NCI-H2081 (cell line): ENCODE measurements around the gene PHKB.
"Not testable (repeated sequence)": the region's sequence is repeated elsewhere in the genome, so short reads cannot be mapped to it uniquely, and the experiment has no call there.

Experiments
- DNase-seq, 2 experiments: peaks; one replicate each; lab custom pipeline; 2025; lab: John Stamatoyannopoulos, UW

Gene PHKB

DNA sequence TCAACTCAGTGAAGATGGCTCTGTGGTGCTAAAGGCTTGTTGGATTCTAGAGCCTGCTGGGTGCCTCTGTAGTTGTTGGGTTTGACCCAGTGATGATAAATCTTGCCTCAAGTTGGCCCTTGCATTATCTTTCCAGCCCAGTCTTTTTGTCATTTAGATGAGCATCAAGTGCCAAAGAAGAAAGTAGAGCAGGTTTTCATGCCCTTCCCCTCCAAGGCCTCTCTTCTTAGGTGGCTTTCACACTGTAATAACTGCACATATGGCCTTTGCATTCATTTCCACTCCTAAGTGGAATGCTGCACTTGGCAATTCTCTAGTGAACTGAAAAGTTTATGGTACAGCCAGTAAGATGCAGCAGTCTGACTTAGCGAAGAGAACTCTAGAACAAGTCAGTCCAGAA lies 165.1 kb downstream of the PHKB start:
- no peak for DNase-seq

DNA sequence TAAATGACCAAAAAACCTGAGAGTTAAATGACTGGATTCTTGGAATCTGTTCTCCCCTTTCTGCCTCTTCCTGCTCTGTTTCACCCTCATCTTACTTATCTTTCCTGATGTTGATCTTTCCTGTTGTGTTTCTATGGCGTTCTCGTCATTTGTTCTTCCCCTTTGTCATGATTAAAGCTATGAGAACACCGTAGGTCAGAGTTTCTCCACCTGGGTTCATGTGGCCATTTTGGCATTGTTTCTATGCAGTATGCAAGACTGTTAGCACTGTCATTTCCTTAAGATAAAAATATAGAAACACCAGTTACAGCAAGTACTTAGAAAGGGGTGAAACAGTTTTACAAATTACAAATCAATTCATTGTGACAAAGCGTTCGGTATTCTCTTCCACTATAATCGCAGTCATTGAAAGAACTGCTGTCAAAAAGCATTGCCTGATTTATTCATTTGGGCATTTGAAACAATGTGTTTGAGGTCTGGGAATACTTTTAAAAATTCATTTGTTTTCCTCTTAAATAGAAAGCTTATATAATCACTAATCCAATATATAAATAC lies 166.0 kb downstream of the PHKB start:
- DNase-seq = no peak

DNA sequence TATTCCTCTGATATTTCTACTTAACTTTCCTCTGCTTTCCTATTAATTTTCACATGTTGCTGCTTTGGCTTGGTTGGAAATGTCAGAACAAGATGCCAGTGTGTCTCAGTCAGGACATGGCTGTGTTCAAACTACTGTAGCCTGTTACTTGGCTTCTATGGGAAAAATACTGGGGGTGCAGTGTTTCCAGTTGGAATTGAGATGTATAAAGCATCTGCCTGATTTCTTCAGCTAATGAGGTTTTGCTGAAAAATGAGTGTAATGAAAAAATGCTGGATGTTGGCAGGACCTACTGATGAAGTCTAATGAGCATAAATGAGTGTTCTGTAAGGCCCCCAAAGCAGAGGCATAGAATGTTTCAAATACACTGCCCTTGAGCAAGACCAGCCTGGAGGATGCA lies 166.6 kb downstream of the PHKB start:
- no peak for DNase-seq

GRCh38 chr16:47631131-47631530 lies 170.0 kb downstream of the PHKB start:
- DNase-seq = no peak

DNA sequence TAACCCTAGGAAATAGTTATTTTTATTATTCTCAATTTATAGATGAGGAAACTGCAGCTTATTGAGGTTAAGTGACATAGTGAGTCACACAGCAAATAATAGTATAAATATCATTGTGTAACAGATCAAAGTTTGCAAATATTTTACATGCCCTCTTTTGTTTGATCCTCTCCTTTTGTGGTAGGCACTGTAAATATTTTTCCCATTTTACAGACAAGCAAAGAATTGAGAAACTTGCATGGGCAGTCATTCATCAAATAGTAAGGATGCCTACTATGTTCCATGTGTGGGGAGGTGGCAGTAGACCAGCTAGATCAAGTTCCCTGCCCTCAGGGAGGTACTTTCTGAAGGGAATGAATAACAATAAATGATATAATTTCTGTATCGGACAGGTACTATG lies 173.0 kb downstream of the PHKB start:
- no peak for DNase-seq

DNA sequence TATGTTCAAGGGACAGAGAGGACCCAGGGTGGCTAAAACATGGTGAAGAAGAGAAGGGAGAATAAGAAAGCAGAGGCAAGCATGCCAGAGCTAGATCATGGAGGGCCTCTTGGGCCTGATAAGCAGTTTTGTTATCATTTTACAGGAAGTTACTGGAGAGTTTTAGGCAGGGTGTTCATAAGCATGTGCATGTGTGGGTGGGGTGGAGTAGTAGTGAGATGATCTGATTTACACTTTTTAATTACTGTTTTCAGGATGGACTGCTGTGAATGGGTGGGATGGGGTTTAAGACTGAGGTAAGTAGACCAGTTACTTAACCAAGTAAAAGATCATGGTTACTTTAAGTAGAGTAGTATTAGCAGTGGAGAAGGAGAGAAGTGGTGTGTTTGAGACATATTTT lies 173.6 kb downstream of the PHKB start:
- DNase-seq = no peak

GRCh38 chr16:47636501-47637099 lies 175.5 kb downstream of the PHKB start:
- no peak for DNase-seq

GRCh38 chr16:47638175-47638574 lies 177.0 kb downstream of the PHKB start:
- DNase-seq = no peak

DNA sequence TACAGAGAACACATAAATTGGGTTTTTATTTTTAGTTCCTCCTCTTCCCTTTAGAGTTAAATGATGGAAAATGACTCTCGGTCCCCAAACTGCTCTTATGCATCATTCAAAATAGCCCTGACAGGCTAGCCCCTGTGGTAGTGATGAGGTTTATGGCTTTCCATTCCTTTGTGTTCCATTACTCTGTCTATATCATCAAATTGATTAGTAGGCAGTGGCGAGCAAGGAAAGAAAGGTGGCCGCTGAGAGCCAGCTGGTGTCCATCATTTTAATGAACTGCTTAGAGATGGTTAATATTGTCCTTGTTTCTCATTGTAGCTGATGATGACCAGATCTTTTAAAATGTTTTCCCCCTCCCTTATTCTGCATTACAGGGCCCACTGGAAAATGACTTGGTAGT lies 179.5 kb downstream of the PHKB start:
- no peak for DNase-seq

DNA sequence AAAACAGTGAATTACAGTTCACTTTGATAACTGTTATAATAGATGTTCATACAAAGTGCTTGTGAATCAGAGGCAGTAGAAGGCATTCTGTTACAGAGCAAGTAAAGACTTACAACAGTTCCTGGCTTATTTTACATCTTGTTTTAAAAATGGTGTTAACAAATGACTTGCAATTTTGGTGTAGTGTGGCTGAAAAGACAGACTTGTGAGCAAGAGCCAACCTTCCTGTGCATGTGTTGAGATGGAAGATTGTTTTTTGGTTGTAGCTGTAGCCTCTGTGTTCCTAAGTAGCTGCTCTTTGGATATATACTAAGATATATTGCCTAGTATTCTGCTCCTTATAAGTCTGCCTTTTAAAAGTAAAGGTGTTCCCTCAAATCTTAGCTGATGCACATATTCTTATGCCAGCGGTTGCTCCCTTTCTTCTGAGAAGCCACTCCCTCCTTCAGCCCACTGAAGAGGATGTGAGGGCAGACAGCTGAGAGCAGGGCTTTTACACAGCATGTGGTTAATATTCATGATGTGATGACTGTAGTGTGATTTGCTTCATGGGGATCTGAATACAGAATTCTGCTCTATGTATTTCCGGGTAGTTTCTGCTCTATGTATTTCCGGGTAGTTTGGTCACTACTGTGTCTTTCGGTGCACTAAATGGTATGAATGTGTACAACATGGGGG lies 182.3 kb downstream of the PHKB start:
- no peak for DNase-seq

DNA sequence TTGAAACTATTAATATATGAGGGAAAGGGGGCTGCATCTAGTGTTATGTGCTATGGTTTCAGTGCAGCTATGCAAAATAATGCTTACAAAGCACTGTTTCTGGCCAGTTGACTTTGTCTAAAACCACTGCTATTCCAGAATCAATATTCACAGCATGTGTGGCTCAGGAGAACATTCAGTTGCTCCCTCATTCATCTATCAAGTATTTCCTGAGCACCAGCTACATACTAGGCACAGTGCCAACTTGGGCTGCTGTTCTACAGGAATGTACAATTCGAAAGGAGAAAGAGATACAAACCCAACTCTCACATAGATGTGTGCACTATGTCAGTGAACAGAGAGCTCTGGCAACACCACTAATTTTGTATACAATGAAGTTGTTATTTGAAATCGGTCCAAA lies 183.0 kb downstream of the PHKB start:
- DNase-seq = no peak

DNA sequence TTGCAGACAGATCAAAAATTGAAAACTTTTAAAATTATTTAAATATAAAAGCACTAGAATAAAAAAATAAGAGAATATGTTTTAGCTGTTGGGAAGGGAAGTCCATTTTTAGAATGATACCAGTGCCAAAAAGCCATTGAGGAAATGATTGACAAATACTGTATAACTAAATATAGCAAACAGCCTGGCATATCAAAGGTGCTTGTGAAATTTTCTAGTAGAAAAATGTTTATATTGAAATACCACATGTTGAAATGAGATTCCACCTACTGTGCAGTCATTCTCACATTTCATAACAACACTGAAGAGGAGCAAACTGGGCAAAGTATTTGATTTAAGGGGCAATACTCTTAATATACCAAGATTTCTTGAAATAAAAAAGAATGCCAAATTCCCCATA lies 183.5 kb downstream of the PHKB start:
- DNase-seq = no peak

DNA sequence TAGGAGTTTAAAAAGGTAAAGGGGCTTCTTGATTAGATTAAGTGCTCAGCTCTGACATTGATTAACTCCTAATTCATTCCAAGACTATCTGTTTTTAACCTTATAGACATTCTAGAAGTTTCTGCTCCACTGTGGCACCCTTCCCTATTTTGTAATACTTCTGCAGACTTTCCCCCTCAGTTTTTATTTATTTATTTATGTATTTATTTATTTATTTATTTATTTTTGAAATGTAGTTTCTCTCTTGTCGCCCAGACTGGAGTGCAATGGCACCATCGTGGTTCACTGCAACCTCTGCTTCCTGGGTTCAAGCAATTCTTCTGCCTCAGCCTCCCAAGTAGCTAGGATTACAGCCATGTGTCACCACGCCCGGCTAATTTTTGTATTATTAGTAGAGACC lies 185.8 kb downstream of the PHKB start:
- no peak for DNase-seq

- no peak for DNase-seq
These were observed 195.9 kb downstream of the PHKB start for GRCh38 chr16:47657032-47657431.

GRCh38 chr16:47657977-47658376 lies 196.8 kb downstream of the PHKB start:
- DNase-seq = no peak

DNA sequence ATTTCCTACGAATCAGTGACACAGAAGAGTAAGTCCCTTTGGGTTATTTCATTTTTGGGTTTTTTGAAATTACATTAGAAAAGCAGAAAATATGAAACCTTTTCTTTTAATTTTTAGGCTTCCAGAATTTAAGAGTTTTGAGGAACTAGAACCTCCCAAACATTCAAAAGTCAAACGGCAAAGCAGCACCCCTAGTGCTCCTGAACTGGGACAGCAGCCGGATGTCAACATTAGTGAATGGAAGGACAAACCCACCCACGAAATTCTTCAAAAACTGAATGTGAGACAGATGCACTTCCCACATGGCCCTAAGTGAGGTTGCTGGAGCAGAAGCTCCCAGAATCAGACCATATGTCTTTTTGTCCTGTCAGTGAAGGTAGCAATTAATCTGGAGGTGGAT lies 199.4 kb downstream of the PHKB start:
- DNase-seq = no peak

- DNase-seq = no peak
These were observed 203.7 kb downstream of the PHKB start for GRCh38 chr16:47664653-47665325.

- no peak for DNase-seq
These were observed 205.3 kb downstream of the PHKB start for GRCh38 chr16:47666434-47666833.

- no peak for DNase-seq
These were observed 206.8 kb downstream of the PHKB start for GRCh38 chr16:47667956-47668355.

DNA sequence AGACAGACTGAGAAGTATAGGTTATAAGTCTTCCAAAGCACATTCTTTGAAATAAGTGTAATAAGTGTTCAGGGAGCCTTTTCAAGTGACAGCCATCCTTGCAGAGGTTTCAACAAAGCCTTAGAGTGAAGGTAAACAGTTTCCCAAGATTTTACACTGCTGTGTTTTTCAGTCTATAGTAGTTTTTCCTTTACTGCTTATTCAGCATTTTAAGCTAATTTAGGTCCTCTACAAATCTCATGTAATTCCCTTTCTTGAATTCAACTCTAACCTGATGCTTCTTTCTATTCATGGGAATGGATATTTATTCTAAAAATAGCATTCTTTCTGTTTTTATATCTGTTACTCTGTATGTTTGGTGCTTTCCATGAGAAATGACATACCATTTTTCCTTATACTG lies 211.3 kb downstream of the PHKB start:
- no peak for DNase-seq

DNA sequence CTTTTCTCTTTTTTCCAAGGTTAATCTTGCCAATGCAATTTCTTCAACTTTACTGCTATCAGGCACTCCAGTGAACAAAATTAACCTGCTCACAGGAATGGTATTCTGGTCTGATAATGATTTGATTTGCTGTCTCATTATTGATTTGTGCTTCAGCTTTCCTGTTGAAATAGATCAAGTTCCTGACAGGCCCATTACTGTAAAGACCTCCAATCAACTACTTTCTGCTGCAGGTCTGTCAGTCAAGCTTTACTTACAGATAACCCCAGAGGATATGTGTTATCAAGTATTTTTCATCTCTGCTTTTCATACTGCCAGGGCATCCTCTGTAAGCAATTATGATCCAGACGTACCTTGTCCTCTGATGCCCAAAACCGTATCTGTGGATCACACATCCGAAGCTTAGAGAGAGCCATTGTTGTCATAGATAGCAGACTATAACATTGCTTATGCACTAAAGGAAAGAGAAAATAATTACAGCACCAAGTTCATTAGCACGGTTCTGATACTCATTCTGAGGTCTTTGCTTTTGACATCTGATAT lies 215.6 kb downstream of the PHKB start:
- no peak for DNase-seq

GRCh38 chr16:47681571-47681970 lies 220.4 kb downstream of the PHKB start:
- not testable (repeated sequence) for DNase-seq

DNA sequence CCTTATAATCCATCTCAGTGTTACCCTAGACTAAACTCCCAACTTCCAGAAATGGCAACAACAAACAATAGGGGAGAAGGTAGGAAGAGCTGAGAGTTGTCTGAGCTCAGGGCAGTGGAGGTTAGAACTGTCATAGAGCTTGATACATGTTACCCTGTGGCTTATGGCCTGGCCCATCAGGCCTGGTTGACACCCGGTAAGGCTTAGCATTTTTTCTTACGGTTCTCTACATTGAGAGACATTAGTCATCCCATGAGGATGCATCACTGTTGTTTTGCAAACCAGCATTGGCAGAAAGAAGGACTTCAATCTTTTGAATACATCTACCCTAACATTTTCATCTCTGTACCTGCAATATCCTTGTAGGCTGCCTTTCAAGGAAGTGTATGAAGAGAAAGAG lies 226.6 kb downstream of the PHKB start:
- DNase-seq = no peak
